ENCODE measurements around the gene RANBP1.

RANBP1 gene

GRCh38 chr22:20138417-20138738 is 22.5 kb downstream of the RANBP1 start:
- no peak for DNase-seq

GRCh38 chr22:20138868-20139267 is 23.0 kb downstream of the RANBP1 start:
- no peak for DNase-seq

GRCh38 chr22:20139391-20140106 is 23.6 kb downstream of the RANBP1 start:
- DNase-seq, result no peak

- no peak for DNase-seq
Observed at GRCh38 chr22:20140107-20140445, 24.2 kb downstream of the RANBP1 start.

- DNase-seq, result no peak
Observed at GRCh38 chr22:20140521-20140964, 24.6 kb downstream of the RANBP1 start.

GRCh38 chr22:20141186-20142077 is 25.5 kb downstream of the RANBP1 start:
- DNase-seq, result no peak

GRCh38 chr22:20142711-20143621 is 27.1 kb downstream of the RANBP1 start:
- DNase-seq, result no peak

GRCh38 chr22:20143883-20144665 is 28.2 kb downstream of the RANBP1 start:
- DNase-seq, result peak in 1 of 14 donors; percentile 68

GRCh38 chr22:20145206-20145831 is 29.4 kb downstream of the RANBP1 start:
- DNase-seq, result no peak

- DNase-seq, result no peak
Observed at GRCh38 chr22:20145832-20146223, 29.9 kb downstream of the RANBP1 start.

GRCh38 chr22:20146777-20147176 is 30.9 kb downstream of the RANBP1 start:
- no peak for DNase-seq

GRCh38 chr22:20147237-20147988 is 31.5 kb downstream of the RANBP1 start:
- no peak for DNase-seq

- DNase-seq, result peak in 1 of 14 donors; percentile 21
Observed at GRCh38 chr22:20148414-20148813, 32.5 kb downstream of the RANBP1 start.

- no peak for DNase-seq
Observed at GRCh38 chr22:20149257-20150250, 33.6 kb downstream of the RANBP1 start.

- DNase-seq, result no peak
Observed at GRCh38 chr22:20150381-20151275, 34.7 kb downstream of the RANBP1 start, which contains the start of gene CCDC188. Gene CCDC188 (minus strand): TSS chr22:20151055. CDS start chr22:20150986, 69 bp downstream.

GRCh38 chr22:20151276-20151588 is 35.3 kb downstream of the RANBP1 start:
- no peak for DNase-seq

- DNase-seq, result no peak
Observed at GRCh38 chr22:20152464-20152890, 36.6 kb downstream of the RANBP1 start.

GRCh38 chr22:20153945-20154344 is 38.0 kb downstream of the RANBP1 start:
- no peak for DNase-seq
